Thymus (tissue), 11 donors: Measurements from ENCODE around the gene MAEA. TPM values are rescaled to one million over a fixed set of nuclear protein-coding genes. Genes with fewer than 3 reads are reported as not detected.
"Not testable (repeated sequence)": the region's sequence is repeated elsewhere in the genome, so short reads cannot be mapped to it uniquely, and the experiment has no call there.

ENCODE experiments used
- DNase-seq, 9 donors: peaks; one replicate each; pipeline ENCODE4 v3.0.0-alpha.2; 2013; ENCODE audit warnings: low spot score in 9 of 9, low read depth in 6 of 9, missing footprints in 1 of 9
- H3K27ac ChIP-seq, 2 donors: one replicate each; pipeline ENCODE4 v1.5.1; 2013; ENCODE audit warnings: control low read depth in 1 of 2, low read depth in 1 of 2, low read length in 1 of 2, mild to moderate bottlenecking in 1 of 2, moderate library complexity in 1 of 2
- H3K27me3 ChIP-seq, 2 donors: one replicate each; pipeline ENCODE4 v1.5.1; 2013; ENCODE audit warnings: low read length in 1 of 2; ENCODE audit not compliant: control insufficient read depth in 2 of 2, insufficient read depth in 1 of 2
- H3K36me3 ChIP-seq, 2 donors: one replicate each; pipeline ENCODE4 v1.5.1; 2013; ENCODE audit warnings: low read length in 1 of 2, mild to moderate bottlenecking in 1 of 2, moderate library complexity in 1 of 2; ENCODE audit not compliant: control insufficient read depth in 2 of 2, insufficient read depth in 2 of 2
- H3K4me1 ChIP-seq, 2 donors: one replicate each; pipeline ENCODE4 v1.5.1; 2013; ENCODE audit warnings: low read length in 2 of 2; ENCODE audit not compliant: control insufficient read depth in 2 of 2, insufficient read depth in 2 of 2
- H3K4me3 ChIP-seq, 2 donors: one replicate each; pipeline ENCODE4 v1.5.1; 2013; ENCODE audit warnings: low read length in 2 of 2, control low read depth in 1 of 2, mild to moderate bottlenecking in 1 of 2
- H3K9me3 ChIP-seq, 2 donors: one replicate each; pipeline ENCODE4 v1.5.1; 2013; ENCODE audit warnings: low read length in 1 of 2, mild to moderate bottlenecking in 1 of 2; ENCODE audit not compliant: control insufficient read depth in 2 of 2, insufficient read depth in 1 of 2
- WGBS: extraction: QIAGEN DNeasy Blood & Tissue Kit; methylation state at CpG from one replicate; pipeline ENCODE4 v1.1.7; 2013; 5-methylcytosine and 5-hydroxymethylcytosine counted together
- polyA plus RNA-seq: library from polyadenylated mRNA; stranded (reverse); fragments of 200-250 nt; gene quantifications from one replicate; pipeline ENCODE4 v1.2.3, GENCODE V29; 2013
- total RNA-seq: library from RNA; stranded (reverse); fragments of 120-200 nt; gene quantifications from one replicate; pipeline ENCODE4 v1.2.4, GENCODE V29; 2013
- donor health status: healthy.

Gene MAEA
- total and polyA plus RNA-seq, 2 donors = 45.4 to 113 TPM

GRCh38 chr4:1318046-1318375 is 28.3 kb downstream of the MAEA start:
- Histone ChIP-seq H3K27me3 (no peaks in the 10 kb centered on the region), H3K9me3 (peaks cover 0 to 9% of the 10 kb centered on the region in 2 donors), H3K4me1 (peaks cover 15 to 29% of the 10 kb centered on the region in 2 donors), H3K27ac (no peak overlapping the region), H3K36me3 (peaks cover 64 to 69% of the 10 kb centered on the region in 2 donors), H3K4me3 (no peak overlapping the region)
- no peak for DNase-seq
- 99% methylated on average over 13 of the region's 13 CpGs for WGBS

GRCh38 chr4:1318488-1319213 is 29.0 kb downstream of the MAEA start:
- Histone ChIP-seq H3K27me3 (no peaks in the 10 kb centered on the region), H3K9me3 (peaks cover 0 to 7% of the 10 kb centered on the region in 2 donors), H3K4me1 (peaks cover 15 to 29% of the 10 kb centered on the region in 2 donors), H3K4me3 (no peak overlapping the region), H3K36me3 (peaks cover 64 to 69% of the 10 kb centered on the region in 2 donors), H3K27ac (no peak overlapping the region)
- no peak for DNase-seq
- WGBS = 97% methylated on average over 18 of the region's 18 CpGs

GRCh38 chr4:1321486-1321885 is 31.8 kb downstream of the MAEA start:
- Histone ChIP-seq H3K27me3 (no peaks in the 10 kb centered on the region), H3K4me1 (peaks cover 2 to 15% of the 10 kb centered on the region in 2 donors), H3K4me3 (no peak overlapping the region), H3K36me3 (peaks cover 56 to 72% of the 10 kb centered on the region in 2 donors), H3K27ac (no peak overlapping the region), H3K9me3 (no peaks in the 10 kb centered on the region)
- DNase-seq = no peak
- WGBS = 88% methylated on average over 13 of the region's 13 CpGs

- Histone ChIP-seq H3K4me3 (no peak overlapping the region), H3K27me3 (no peaks in the 10 kb centered on the region), H3K36me3 (peaks cover 55 to 71% of the 10 kb centered on the region in 2 donors), H3K4me1 (peaks cover 4 to 18% of the 10 kb centered on the region in 2 donors), H3K27ac (no peak overlapping the region), H3K9me3 (no peaks in the 10 kb centered on the region)
- DNase-seq = no peak
- 94% methylated on average over 18 of the region's 18 CpGs for WGBS
Measured at GRCh38 chr4:1321946-1322650, 32.4 kb downstream of the MAEA start.

- Histone ChIP-seq H3K27ac (no peak overlapping the region), H3K4me3 (no peak overlapping the region), H3K27me3 (no peaks in the 10 kb centered on the region), H3K4me1 (peaks cover 11 to 22% of the 10 kb centered on the region in 2 donors), H3K36me3 (peaks cover 55 to 70% of the 10 kb centered on the region in 2 donors), H3K9me3 (no peaks in the 10 kb centered on the region)
- no peak for DNase-seq
- 99% methylated on average over 8 of the region's 8 CpGs for WGBS
Measured at GRCh38 chr4:1323280-1323634, 33.6 kb downstream of the MAEA start.

- no peaks in the 10 kb centered on the region for H3K9me3 ChIP-seq
- H3K36me3 ChIP-seq = peaks cover 55 to 70% of the 10 kb centered on the region in 2 donors
- no peak overlapping the region for H3K27ac ChIP-seq
- WGBS = 98% methylated on average over 11 of the region's 11 CpGs
- peaks cover 14 to 28% of the 10 kb centered on the region in 2 donors for H3K4me1 ChIP-seq
- no peaks in the 10 kb centered on the region for H3K27me3 ChIP-seq
- no peak overlapping the region for H3K4me3 ChIP-seq
- no peak for DNase-seq
Measured at GRCh38 chr4:1323635-1324442, 34.1 kb downstream of the MAEA start.

GRCh38 chr4:1324443-1325175 is 34.9 kb downstream of the MAEA start:
- H3K36me3 ChIP-seq = peaks cover 57 to 71% of the 10 kb centered on the region in 2 donors
- WGBS = 98% methylated on average over 20 of the region's 20 CpGs
- DNase-seq, H3K27ac ChIP-seq, H3K4me3 ChIP-seq, H3K27me3 ChIP-seq, H3K9me3 ChIP-seq: not testable (repeated sequence)
- peaks cover 22 to 32% of the 10 kb centered on the region in 2 donors for H3K4me1 ChIP-seq

- H3K4me3 ChIP-seq = no peak overlapping the region
- H3K9me3 ChIP-seq = peaks cover 0 to 7% of the 10 kb centered on the region in 2 donors
- no peaks in the 10 kb centered on the region for H3K27me3 ChIP-seq
- no peak for DNase-seq
- peaks cover 27 to 37% of the 10 kb centered on the region in 2 donors for H3K4me1 ChIP-seq
- WGBS = 98% methylated on average over 11 of the region's 11 CpGs
- no peak overlapping the region for H3K27ac ChIP-seq
- H3K36me3 ChIP-seq = peaks cover 59 to 74% of the 10 kb centered on the region in 2 donors
Measured at GRCh38 chr4:1325176-1325480, 35.4 kb downstream of the MAEA start.
